ENCODE measurements around the gene LRRIQ4. TPM values are rescaled to one million over a fixed set of nuclear protein-coding genes. Genes with fewer than 3 reads are reported as not detected.

The LRRIQ4 gene
- total RNA-seq, 1 donor from 2014 or later, result not detected

- DNase-seq (ENCODE audit: extremely low spot score, unreplicated experiment), result no peak
- H3K27me3 Mint-ChIP-seq, result no peaks in the 10 kb centered on the region
- no peak for TF ChIP-seq CTCF (conservative IDR thresholded peaks at IDR 0.05)
- no peak overlapping the region for H3K27ac Mint-ChIP-seq
- H3K4me1 Mint-ChIP-seq (ENCODE audit: unreplicated experiment), result no peaks in the 10 kb centered on the region
- no peaks in the 10 kb centered on the region for H3K9me3 Mint-ChIP-seq
- H3K36me3 Mint-ChIP-seq, result peaks cover 14% of the 10 kb centered on the region
- H3K4me3 Mint-ChIP-seq, result no peak overlapping the region
Measured at GRCh38 chr3:169790687-169791429, 21.8 kb upstream of the LRRIQ4 start.

DNA sequence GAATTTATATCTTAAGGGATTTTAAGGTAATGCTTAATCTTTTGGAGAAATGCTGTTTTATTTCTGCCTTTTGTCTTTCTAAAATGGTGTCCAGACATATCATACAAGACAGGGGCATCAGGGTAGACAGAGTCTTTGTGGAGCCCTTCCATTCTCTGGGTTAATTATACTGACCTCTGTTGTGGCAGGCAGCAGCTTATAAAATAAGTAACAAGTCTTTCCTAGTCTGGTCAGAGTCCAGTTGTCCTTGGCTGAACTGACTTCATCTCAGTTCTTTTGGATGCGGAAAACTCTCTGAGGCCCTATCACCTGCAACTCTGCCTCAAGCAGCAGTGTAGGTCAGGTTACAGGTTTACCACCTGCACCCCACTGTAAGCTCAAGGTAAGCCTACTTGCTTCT is 20.3 kb upstream of the LRRIQ4 start:
- no peak for DNase-seq (ENCODE audit: extremely low spot score, unreplicated experiment)
- Mint-ChIP-seq H3K9me3 (no peaks in the 10 kb centered on the region), H3K36me3 (peaks cover 8% of the 10 kb centered on the region), H3K27ac (no peak overlapping the region), H3K27me3 (no peaks in the 10 kb centered on the region), H3K4me1 (ENCODE audit: unreplicated experiment) (no peaks in the 10 kb centered on the region), H3K4me3 (no peak overlapping the region)
- TF ChIP-seq CTCF (conservative IDR thresholded peaks at IDR 0.05), result no peak

- TF ChIP-seq CTCF (conservative IDR thresholded peaks at IDR 0.05), result no peak
- H3K27me3 Mint-ChIP-seq, result no peaks in the 10 kb centered on the region
- H3K36me3 Mint-ChIP-seq, result peaks cover 6% of the 10 kb centered on the region
- H3K4me3 Mint-ChIP-seq, result no peak overlapping the region
- peaks cover 4% of the 10 kb centered on the region for H3K4me1 Mint-ChIP-seq (ENCODE audit: unreplicated experiment)
- DNase-seq (ENCODE audit: extremely low spot score, unreplicated experiment), result no peak
- H3K27ac Mint-ChIP-seq, result no peak overlapping the region
- no peaks in the 10 kb centered on the region for H3K9me3 Mint-ChIP-seq
Measured at GRCh38 chr3:169804681-169805080, 8.0 kb upstream of the LRRIQ4 start.

- peak overlapping the region; percentile 2 for H3K4me3 Mint-ChIP-seq
- H3K36me3 Mint-ChIP-seq, result peaks cover 3% of the 10 kb centered on the region
- no peaks in the 10 kb centered on the region for H3K9me3 Mint-ChIP-seq
- peaks cover 25% of the 10 kb centered on the region for H3K4me1 Mint-ChIP-seq (ENCODE audit: unreplicated experiment)
- no peak overlapping the region for H3K27ac Mint-ChIP-seq
- peaks cover 7% of the 10 kb centered on the region for H3K27me3 Mint-ChIP-seq
- no peak for TF ChIP-seq CTCF (conservative IDR thresholded peaks at IDR 0.05)
- no peak for DNase-seq (ENCODE audit: extremely low spot score, unreplicated experiment)
Measured at GRCh38 chr3:169809230-169809795, 3.4 kb upstream of the LRRIQ4 start.

- Mint-ChIP-seq H3K27me3 (peaks cover 7% of the 10 kb centered on the region), H3K9me3 (peaks cover 5% of the 10 kb centered on the region), H3K27ac (peak overlapping the region; percentile 73), H3K4me3 (peak overlapping the region; percentile 92), H3K36me3 (peaks cover 3% of the 10 kb centered on the region), H3K4me1 (ENCODE audit: unreplicated experiment) (peaks cover 25% of the 10 kb centered on the region)
- no peak for TF ChIP-seq CTCF (conservative IDR thresholded peaks at IDR 0.05)
- no peak for DNase-seq (ENCODE audit: extremely low spot score, unreplicated experiment)
Measured at GRCh38 chr3:169811631-169812331, 889 bp upstream of the LRRIQ4 start.
